ENCODE results near the gene SRGAP2C.
"Not testable (repeated sequence)": the region's sequence is repeated elsewhere in the genome, so short reads cannot be mapped to it uniquely, and the experiment has no call there.

DNA sequence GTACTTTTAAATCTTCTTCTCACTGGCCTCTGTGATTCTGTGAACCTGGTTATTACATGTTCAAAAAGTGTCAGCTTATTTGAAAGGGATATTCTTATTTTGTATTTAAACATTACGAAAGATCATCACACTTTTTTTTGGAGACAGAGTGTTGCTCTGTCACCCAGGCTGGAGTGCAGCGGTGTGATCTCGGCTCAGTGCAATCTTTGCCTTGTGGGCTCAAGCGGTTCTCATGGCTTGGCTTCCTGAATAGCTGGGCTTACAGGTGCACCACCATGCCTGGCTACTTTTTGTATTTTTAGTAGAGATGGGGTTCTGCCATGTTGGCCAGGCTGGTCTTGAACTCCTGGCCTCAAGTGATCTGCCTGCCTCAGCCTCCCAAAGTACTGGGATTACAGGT lies 82.3 kb downstream of the SRGAP2C start:
- TF ChIP-seq, protein P1, sequence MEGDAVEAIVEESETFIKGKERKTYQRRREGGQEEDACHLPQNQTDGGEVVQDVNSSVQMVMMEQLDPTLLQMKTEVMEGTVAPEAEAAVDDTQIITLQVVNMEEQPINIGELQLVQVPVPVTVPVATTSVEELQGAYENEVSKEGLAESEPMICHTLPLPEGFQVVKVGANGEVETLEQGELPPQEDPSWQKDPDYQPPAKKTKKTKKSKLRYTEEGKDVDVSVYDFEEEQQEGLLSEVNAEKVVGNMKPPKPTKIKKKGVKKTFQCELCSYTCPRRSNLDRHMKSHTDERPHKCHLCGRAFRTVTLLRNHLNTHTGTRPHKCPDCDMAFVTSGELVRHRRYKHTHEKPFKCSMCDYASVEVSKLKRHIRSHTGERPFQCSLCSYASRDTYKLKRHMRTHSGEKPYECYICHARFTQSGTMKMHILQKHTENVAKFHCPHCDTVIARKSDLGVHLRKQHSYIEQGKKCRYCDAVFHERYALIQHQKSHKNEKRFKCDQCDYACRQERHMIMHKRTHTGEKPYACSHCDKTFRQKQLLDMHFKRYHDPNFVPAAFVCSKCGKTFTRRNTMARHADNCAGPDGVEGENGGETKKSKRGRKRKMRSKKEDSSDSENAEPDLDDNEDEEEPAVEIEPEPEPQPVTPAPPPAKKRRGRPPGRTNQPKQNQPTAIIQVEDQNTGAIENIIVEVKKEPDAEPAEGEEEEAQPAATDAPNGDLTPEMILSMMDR (IDR thresholded peaks at IDR 0.05 in 8 of 11, conservative IDR thresholded peaks at IDR 0.05 in 3 of 11), result not testable (repeated sequence)
- TF ChIP-seq POLR2A (IDR thresholded peaks at IDR 0.05), result not testable (repeated sequence)

Measured in spleen (tissue), 7 donors.